Endothelial cell of umbilical vein (primary cell): ENCODE measurements around the gene ADAM8. TPM values are rescaled to one million over a fixed set of nuclear protein-coding genes. Genes with fewer than 3 reads are reported as not detected.

Experiments used
- BruUV-seq: library from RNA; stranded (reverse); fragments of 400-500 nt; replicated peaks from 2 replicates; lab custom pipeline; 2021; lab: Mats Ljungman, UMichigan
- CTCF ChIA-PET: fragments of 300-600, 350-600 bp; sonication (Branson Sonifier 250); formaldehyde crosslinking; loops from one replicate; lab custom pipeline; 2021; ENCODE audit warnings: antibody characterized with exemption, inconsistent platforms; lab: Charles Lee
- POLR2A ChIA-PET: fragments of 300-600, 350-600 bp; sonication (Branson Sonifier 250); formaldehyde crosslinking; loops from one replicate; lab custom pipeline; 2021; ENCODE audit warnings: antibody characterized with exemption, inconsistent platforms; lab: Charles Lee
- DNase-seq: peaks from one replicate; pipeline ENCODE4 v3.0.0-alpha.2; 2011; ENCODE audit warnings: low read depth, low spot score
- FAIRE-seq: peaks from 2 replicates; lab custom pipeline; 2011; peaks lifted over from hg19 to GRCh38; lab: Jason Lieb, UNC
- H2AFZ ChIP-seq: 2 replicates; pipeline ENCODE4 v1.6.0; 2012; ENCODE audit warnings: low read depth, low read length, control low read depth, inconsistent platforms
- H3K27ac ChIP-seq: 2 replicates; pipeline ENCODE4 v1.5.1; 2011; ENCODE audit warnings: low read depth, mild to moderate bottlenecking, control low read depth, low read length, moderate library complexity; ENCODE audit not compliant: insufficient read depth
- H3K27me3 ChIP-seq, 2 experiments: 2 replicates each; pipeline versions ENCODE4 v1.6.0 to v1.6.1; 2011; ENCODE audit warnings: low read length in 2 of 2, mixed read lengths in 1 of 2; ENCODE audit not compliant: control insufficient read depth in 2 of 2, insufficient read depth in 2 of 2
- H3K36me3 ChIP-seq, 2 experiments: 2 replicates in 1 of 2; 3 replicates in 1 of 2; pipeline ENCODE4 v1.5.1; 2011; ENCODE audit warnings: low read length in 2 of 2, mild to moderate bottlenecking in 1 of 2, moderate library complexity in 1 of 2; ENCODE audit not compliant: control insufficient read depth in 2 of 2, insufficient read depth in 2 of 2; ENCODE audit errors: extremely low read depth in 1 of 2
- H3K4me1 ChIP-seq: 3 replicates; pipeline ENCODE4 v1.5.1; 2011; ENCODE audit warnings: mild to moderate bottlenecking, low read length; ENCODE audit not compliant: control insufficient read depth, insufficient read depth; ENCODE audit errors: extremely low read depth
- H3K4me2 ChIP-seq: 2 replicates; pipeline ENCODE4 v1.6.1; 2011; ENCODE audit warnings: low read length, control low read depth, mixed read lengths; ENCODE audit not compliant: insufficient read depth
- H3K4me3 ChIP-seq, 3 experiments: fragments of 200-600 bp in 1 of 3; sonication (generic), shearing (Covaris generic) in 1 of 3; replicated peaks in 1 of 3; 2 replicates each; pipeline ENCODE4 v1.5.1; 2011 to 2016; ENCODE audit warnings: control low read depth in 3 of 3, low read length in 3 of 3, mild to moderate bottlenecking in 2 of 3, inconsistent platforms in 1 of 3, low read depth in 1 of 3, moderate library complexity in 1 of 3; ENCODE audit not compliant: insufficient read depth in 1 of 3
- H3K79me2 ChIP-seq: 2 replicates; pipeline ENCODE4 v1.6.0; 2012; ENCODE audit warnings: low read length, inconsistent platforms; ENCODE audit not compliant: control insufficient read depth, insufficient read depth
- H3K9ac ChIP-seq: replicated peaks from 2 replicates; pipeline ENCODE3; 2011; ENCODE audit warnings: low read length, control low read depth; ENCODE audit not compliant: insufficient read depth; ENCODE audit errors: extremely low read depth
- H3K9me1 ChIP-seq: replicated peaks from 3 replicates; pipeline ENCODE4 v1.6.0; 2011; ENCODE audit warnings: mild to moderate bottlenecking, low read length; ENCODE audit not compliant: control insufficient read depth, insufficient read depth; ENCODE audit errors: extremely low read depth
- H3K9me3 ChIP-seq: replicated peaks from 2 replicates; pipeline ENCODE4 v1.5.1; 2012; ENCODE audit warnings: low read length, inconsistent platforms; ENCODE audit not compliant: control insufficient read depth, insufficient read depth
- H4K20me1 ChIP-seq: replicated peaks from 2 replicates; pipeline ENCODE3; 2011; ENCODE audit warnings: mild to moderate bottlenecking, low read length; ENCODE audit not compliant: control insufficient read depth, insufficient read depth; ENCODE audit errors: extremely low read depth
- CTCF ChIP-seq, 2 donors: IDR thresholded peaks; 1 replicate in 1 of 2; 2 replicates in 1 of 2; pipeline ENCODE4 v1.5.1; 2011; ENCODE audit warnings: low read length in 2 of 2, mild to moderate bottlenecking in 2 of 2, moderate library complexity in 2 of 2, control low read depth in 1 of 2, inconsistent platforms in 1 of 2, low read depth in 1 of 2; ENCODE audit not compliant: insufficient read depth in 1 of 2; ENCODE audit errors: extremely low read depth in 1 of 2
- EZH2 ChIP-seq: IDR thresholded peaks from 2 replicates; pipeline ENCODE4 v1.6.1; 2012; ENCODE audit warnings: borderline replicate concordance, low read depth, mild to moderate bottlenecking, moderate library complexity, low read length, inconsistent platforms; ENCODE audit not compliant: severe bottlenecking
- FOS ChIP-seq: IDR thresholded peaks from 2 replicates; pipeline ENCODE4 v1.6.1; 2011; ENCODE audit warnings: mild to moderate bottlenecking, low read length, moderate library complexity, borderline replicate concordance; ENCODE audit not compliant: insufficient read depth
- GATA2 ChIP-seq: IDR thresholded peaks from 2 replicates; pipeline ENCODE4 v1.7.0; 2011; ENCODE audit warnings: low read depth, mild to moderate bottlenecking, moderate library complexity, mixed read lengths, low read length; ENCODE audit not compliant: insufficient read length, insufficient read depth
- JUN ChIP-seq: IDR thresholded peaks from 2 replicates; pipeline ENCODE4 v1.6.1; 2011; ENCODE audit warnings: borderline replicate concordance, low read depth; ENCODE audit not compliant: insufficient read length, insufficient read depth
- MYC ChIP-seq: IDR thresholded peaks from one replicate; pipeline ENCODE4 v1.6.1; 2011; ENCODE audit warnings: mild to moderate bottlenecking, low read depth, low read length
- POLR2A ChIP-seq: IDR thresholded peaks from 2 replicates; pipeline ENCODE4 v1.6.1; 2012; ENCODE audit warnings: low read depth, mild to moderate bottlenecking, control low read depth, low read length
- POLR2AphosphoS5 ChIP-seq: IDR thresholded peaks from 2 replicates; pipeline ENCODE4 v1.6.1; 2012; ENCODE audit warnings: low read depth, mild to moderate bottlenecking, control low read depth, low read length, moderate library complexity; ENCODE audit not compliant: insufficient read depth
- dilution Hi-C: fragments of 300-500 bp; cut with MboI; formaldehyde crosslinking; loops from one replicate; pipeline ENCODE4 v1.15.0; 2019; ENCODE audit warnings: low sequenced_read_pairs; ENCODE audit not compliant: extremely low pct_ligation_motif_present
- intact Hi-C: fragments of 100-400 bp; cut with micrococcal nuclease; formaldehyde crosslinking; loops from one replicate; pipeline ENCODE4 v1.10.0; 2022
- polyA plus RNA-seq, 4 experiments: library from polyadenylated mRNA; depleted of rRNA in 3 of 4; stranded (reverse) in 3 of 4; unstranded in 1 of 4; fragments of >200 nt; gene quantifications; 2 replicates each; pipeline versions ENCODE4 v1.2.1 to v1.2.3, GENCODE V29; 2011 to 2012; ENCODE audit warnings: missing spikeins in 1 of 4
- total RNA-seq: library from RNA; stranded (reverse); gene quantifications from 2 replicates; pipeline ENCODE4 v1.2.3, GENCODE V29; 2021
- TF ChIP-seq, protein P1 (sequence below): IDR thresholded peaks from 2 replicates; pipeline ENCODE4 v1.6.1; 2011; ENCODE audit not compliant: insufficient read depth, insufficient read length

The ADAM8 gene
- total and polyA plus RNA-seq, 2 donors (not counting 3 experiments of a cell fraction or from before 2014, with no cell fraction given), result 0.51 to 0.55 TPM

DNA sequence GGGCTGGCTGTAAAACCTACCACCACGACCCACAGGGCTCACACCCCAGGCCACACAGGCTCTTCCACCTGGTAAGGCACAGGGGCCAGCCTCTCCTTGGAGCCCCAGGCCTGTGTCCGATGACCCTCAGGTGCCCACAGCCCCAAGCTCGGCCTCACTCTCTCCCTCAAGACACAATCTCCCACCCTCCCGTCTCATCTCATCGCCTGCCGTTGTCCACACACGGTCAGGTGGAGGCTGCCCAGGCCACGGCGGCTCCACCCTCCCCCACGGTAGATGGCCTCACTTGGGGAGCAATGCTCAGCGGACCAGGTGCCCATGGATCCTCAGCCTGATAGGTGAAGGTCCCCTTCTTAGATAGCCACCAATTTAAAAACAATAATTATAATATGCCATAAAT lies 55.3 kb downstream of the ADAM8 start:
- no peak overlapping the region for H3K4me2 ChIP-seq
- ChIA-PET CTCF (no interaction called here), POLR2A (no interaction called here)
- no peaks in the 10 kb centered on the region for H3K27me3 ChIP-seq
- H3K4me1 ChIP-seq, result no peaks in the 10 kb centered on the region
- H3K9ac ChIP-seq, result no peak overlapping the region
- no TSS peak for BruUV-seq
- H4K20me1 ChIP-seq, result no peaks in the 10 kb centered on the region
- H3K36me3 ChIP-seq, result no peaks in the 10 kb centered on the region
- H3K9me3 ChIP-seq, result no peaks in the 10 kb centered on the region
- no peak overlapping the region for H3K4me3 ChIP-seq
- intact Hi-C loops (no loop called here), dilution Hi-C loops (no loop called here)
- FAIRE-seq, result no peak
- H3K9me1 ChIP-seq, result no peaks in the 10 kb centered on the region
- H3K79me2 ChIP-seq, result no peaks in the 10 kb centered on the region
- no peak for TF ChIP-seq POLR2A
- no peak for TF ChIP-seq POLR2AphosphoS5
- no peak for TF ChIP-seq MYC
- TF ChIP-seq, protein P1, sequence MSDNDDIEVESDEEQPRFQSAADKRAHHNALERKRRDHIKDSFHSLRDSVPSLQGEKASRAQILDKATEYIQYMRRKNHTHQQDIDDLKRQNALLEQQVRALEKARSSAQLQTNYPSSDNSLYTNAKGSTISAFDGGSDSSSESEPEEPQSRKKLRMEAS, result no peak
- TF ChIP-seq GATA2, result no peak
- no peak for TF ChIP-seq CTCF (IDR thresholded peaks at IDR 0.05; ENCODE audit: extremely low read depth in 1 of 2, insufficient read depth in 1 of 2, low read depth in 1 of 2, low read length in 2 of 2)
- TF ChIP-seq FOS, result no peak
- no peak for TF ChIP-seq JUN
- TF ChIP-seq EZH2, result no peak
- H3K27ac ChIP-seq, result no peak overlapping the region
- DNase-seq, result no peak
- no peak overlapping the region for H2AFZ ChIP-seq
